Sigmoid colon (tissue), 7 donors: ENCODE measurements around the gene PPP1R13L. TPM values are rescaled to one million over a fixed set of nuclear protein-coding genes. Genes with fewer than 3 reads are reported as not detected.
A peak's percentile ranks its signal among the peaks of the same experiment; 100 is the strongest.

Experiments
- DNase-seq: peaks from one replicate; pipeline ENCODE4 v3.0.0-alpha.2; 2019
- H3K27ac ChIP-seq, 4 donors: fragments of 200-600 bp; sonication (generic); one replicate each; pipeline ENCODE4 v1.5.1; 2016 to 2019; ENCODE audit warnings: mild to moderate bottlenecking in 1 of 4
- H3K27me3 ChIP-seq, 3 donors: fragments of 200-600 bp; sonication (generic); one replicate each; pipeline ENCODE4 v1.5.1; 2019; ENCODE audit warnings: mild to moderate bottlenecking in 1 of 3
- H3K36me3 ChIP-seq, 4 donors: fragments of 200-600 bp; sonication (generic); one replicate each; pipeline ENCODE4 v1.5.1; 2016 to 2019
- H3K4me1 ChIP-seq, 4 donors: fragments of 200-600 bp; sonication (generic); one replicate each; pipeline ENCODE4 v1.5.1; 2017 to 2019
- H3K4me3 ChIP-seq, 4 donors: fragments of 200-600 bp; sonication (generic); one replicate each; pipeline ENCODE4 v1.5.1; 2017 to 2019; ENCODE audit warnings: mild to moderate bottlenecking in 2 of 4, moderate library complexity in 1 of 4
- H3K9me3 ChIP-seq, 4 donors: fragments of 200-600 bp in 3 of 4; sonication (generic) in 3 of 4; one replicate each; pipeline versions ENCODE4 v1.5.1 to v1.6.1; 2013 to 2019
- CTCF ChIP-seq, 4 experiments: fragments of 450-650 bp in 3 of 4; fragments of 200-600 bp in 1 of 4; IDR thresholded peaks; one replicate each; pipeline ENCODE4 v1.5.1; 2016 to 2019; ENCODE audit warnings: antibody characterized with exemption in 4 of 4, mild to moderate bottlenecking in 3 of 4, moderate library complexity in 2 of 4
- EP300 ChIP-seq, 4 donors: sonication (generic); formaldehyde crosslinking; IDR thresholded peaks; one replicate each; pipeline ENCODE4 v1.6.1; 2017; ENCODE audit warnings: antibody characterized with exemption in 4 of 4
- POLR2A ChIP-seq, 2 donors: fragments of 450-650 bp; IDR thresholded peaks; one replicate each; pipeline ENCODE4 v1.6.1; 2016; ENCODE audit warnings: antibody characterized with exemption in 2 of 2, mild to moderate bottlenecking in 2 of 2, moderate library complexity in 2 of 2
- POLR2AphosphoS5 ChIP-seq, 4 donors: sonication (generic); formaldehyde crosslinking; IDR thresholded peaks; one replicate each; pipeline ENCODE4 v1.6.1; 2017; ENCODE audit warnings: antibody characterized with exemption in 4 of 4
- WGBS, 2 donors: extraction: QIAGEN DNeasy Blood & Tissue Kit; methylation state at CpG; one replicate each; pipeline ENCODE4 v1.1.7; 2013; 5-methylcytosine and 5-hydroxymethylcytosine counted together
- intact Hi-C: fragments of 100-400 bp; cut with DNase I; formaldehyde crosslinking; loops from one replicate; pipeline ENCODE4 v1.15.1; 2023
- polyA plus RNA-seq, 3 donors: library from polyadenylated mRNA; stranded (reverse); fragments of 200-250 nt; gene quantifications; one replicate each; pipeline ENCODE4 v1.2.3, GENCODE V29; 2013
- total RNA-seq, 4 donors: library from RNA; depleted of rRNA; stranded (reverse); fragments of >200 nt; gene quantifications; one replicate each; pipeline ENCODE4 v1.1.0, GENCODE V29; 2016
- donor health status: healthy with polysubstance abuse.
- donor health status: Bipolar disorder and iron deficiency.
- donor health status: healthy.

Gene PPP1R13L
- total and polyA plus RNA-seq, 7 donors = 5.8 to 34.0 (median 9.4) TPM

GRCh38 chr19:45405435-45406225, 761 bp upstream of the PPP1R13L start:
- DNase-seq = peak; percentile 94
- Histone ChIP-seq H3K36me3 (peaks cover 0 to 4% (median 0%) of the 10 kb centered on the region in 4 donors), H3K4me3 (peak overlapping the region; percentile 48 to 67 (median 63)), H3K27ac (peak overlapping the region; percentile 85 to 95 (median 90)), H3K27me3 (peaks cover 6 to 18% (median 9%) of the 10 kb centered on the region in 3 donors), H3K9me3 (no peaks in the 10 kb centered on the region), H3K4me1 (peaks cover 2 to 38% (median 27%) of the 10 kb centered on the region in 4 donors)
- WGBS, 2 donors = 0% methylated on average over 48 of the region's 48 CpGs
- intact Hi-C loops = loop anchor here (2.0 kb wide), 1 partner anchor 17 kb away; the partner anchor contains the start of gene ERCC1
- TF ChIP-seq POLR2AphosphoS5 (IDR thresholded peaks at IDR 0.05) (peak in 3 of 4 donors; percentile 29 to 33 (median 33)), CTCF (IDR thresholded peaks at IDR 0.05) (no peak), POLR2A (IDR thresholded peaks at IDR 0.05) (peak in 1 of 2 donors; percentile 12)

- no peaks in the 10 kb centered on the region for H3K9me3 ChIP-seq
- peaks cover 2 to 39% (median 27%) of the 10 kb centered on the region in 4 donors for H3K4me1 ChIP-seq
- intact Hi-C loops = no loop called here
- peak; percentile 73 for DNase-seq
- H3K4me3 ChIP-seq = peak overlapping the region in 3 of 4 donors; percentile 63 to 67 (median 63)
- H3K27me3 ChIP-seq = peaks cover 6 to 18% (median 9%) of the 10 kb centered on the region in 3 donors
- peaks cover 0 to 4% (median 0%) of the 10 kb centered on the region in 4 donors for H3K36me3 ChIP-seq
- peak overlapping the region in 3 of 4 donors; percentile 85 to 95 (median 92) for H3K27ac ChIP-seq
- no peak for TF ChIP-seq POLR2A (IDR thresholded peaks at IDR 0.05)
- peak in 1 of 4 experiments; percentile 22 for TF ChIP-seq CTCF (IDR thresholded peaks at IDR 0.05)
- TF ChIP-seq POLR2AphosphoS5 (IDR thresholded peaks at IDR 0.05) = no peak
- TF ChIP-seq EP300 (IDR thresholded peaks at IDR 0.05) = no peak
- WGBS, 2 donors = 22 to 25% methylated on average over 25 of the region's 25 CpGs
Observed at GRCh38 chr19:45403781-45404556, 900 bp downstream of the PPP1R13L start.

GRCh38 chr19:45403272-45403671, 1.6 kb downstream of the PPP1R13L start:
- Histone ChIP-seq H3K27me3 (peaks cover 6 to 18% (median 9%) of the 10 kb centered on the region in 3 donors), H3K9me3 (no peaks in the 10 kb centered on the region), H3K4me3 (no peak overlapping the region), H3K4me1 (peaks cover 2 to 46% (median 33%) of the 10 kb centered on the region in 4 donors), H3K36me3 (peaks cover 0 to 3% (median 0%) of the 10 kb centered on the region in 4 donors), H3K27ac (peak overlapping the region in 1 of 4 donors; percentile 29)
- DNase-seq = no peak
- TF ChIP-seq POLR2AphosphoS5 (IDR thresholded peaks at IDR 0.05) = no peak
- TF ChIP-seq POLR2A (IDR thresholded peaks at IDR 0.05) = no peak
- intact Hi-C loops = no loop called here
- WGBS, 2 donors = 79 to 84% methylated on average over 4 of the region's 4 CpGs

- H3K27me3 ChIP-seq = peaks cover 6 to 18% (median 9%) of the 10 kb centered on the region in 3 donors
- no peaks in the 10 kb centered on the region for H3K36me3 ChIP-seq
- H3K4me1 ChIP-seq = peaks cover 2 to 46% (median 38%) of the 10 kb centered on the region in 4 donors
- H3K27ac ChIP-seq = peak overlapping the region in 1 of 4 donors; percentile 29
- no peaks in the 10 kb centered on the region for H3K9me3 ChIP-seq
- no peak overlapping the region for H3K4me3 ChIP-seq
- peak; percentile 66 for DNase-seq
- 8 to 21% methylated on average over 40 of the region's 40 CpGs for WGBS, 2 donors
- TF ChIP-seq POLR2AphosphoS5 (IDR thresholded peaks at IDR 0.05) = no peak
- TF ChIP-seq CTCF (IDR thresholded peaks at IDR 0.05) = peak in 1 of 4 experiments; percentile 24
- intact Hi-C loops = no loop called here
Observed at GRCh38 chr19:45402298-45403061, 2.4 kb downstream of the PPP1R13L start.
